Measurements from ENCODE around the gene PCP4L1.

The PCP4L1 gene

DNA sequence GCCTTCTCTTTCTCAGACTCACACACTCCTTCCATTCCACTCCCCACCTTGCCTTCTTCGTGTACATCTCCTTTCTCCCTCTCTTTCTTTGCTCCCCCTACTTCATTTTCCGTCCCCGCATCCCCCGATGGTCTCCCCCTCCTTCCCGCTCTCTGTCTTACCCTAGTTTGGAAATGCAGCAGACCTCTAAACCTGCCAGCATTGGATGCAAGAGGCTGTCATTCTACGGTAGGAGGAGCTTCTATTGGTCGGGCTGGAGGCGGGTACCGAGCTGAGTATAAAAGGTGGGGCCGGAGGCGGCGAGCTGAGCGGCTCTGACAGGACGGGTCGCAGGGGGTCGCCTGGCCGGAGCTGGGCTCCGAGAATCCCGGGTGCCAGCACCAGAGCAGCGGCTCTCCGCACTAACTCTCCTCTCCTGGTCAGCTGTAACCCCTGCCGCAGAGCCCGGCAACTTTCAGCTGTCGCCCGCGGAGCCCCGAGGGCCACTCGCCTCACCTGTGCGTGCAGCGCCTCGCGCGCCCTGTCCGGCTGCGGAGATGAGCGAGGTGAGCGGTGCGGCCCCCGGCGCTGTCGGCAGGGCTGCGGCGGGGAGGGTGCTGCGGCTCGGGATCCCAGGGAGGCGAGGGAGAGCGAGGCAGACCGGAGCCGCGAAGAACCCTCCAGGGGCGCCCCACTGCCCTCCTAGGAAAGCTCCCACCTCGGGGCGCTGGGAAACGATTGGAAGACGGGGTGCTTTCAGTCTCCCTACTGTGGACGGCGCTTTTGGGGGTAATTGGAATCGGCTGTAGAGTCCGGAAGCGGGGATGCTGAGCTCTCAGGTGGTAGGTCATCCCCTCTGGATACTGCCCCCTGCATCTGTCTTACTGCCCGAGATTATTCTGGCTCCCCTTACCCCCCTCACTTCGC lies at the start of gene PCP4L1 (continued):
- TF ChIP-seq, protein P1, sequence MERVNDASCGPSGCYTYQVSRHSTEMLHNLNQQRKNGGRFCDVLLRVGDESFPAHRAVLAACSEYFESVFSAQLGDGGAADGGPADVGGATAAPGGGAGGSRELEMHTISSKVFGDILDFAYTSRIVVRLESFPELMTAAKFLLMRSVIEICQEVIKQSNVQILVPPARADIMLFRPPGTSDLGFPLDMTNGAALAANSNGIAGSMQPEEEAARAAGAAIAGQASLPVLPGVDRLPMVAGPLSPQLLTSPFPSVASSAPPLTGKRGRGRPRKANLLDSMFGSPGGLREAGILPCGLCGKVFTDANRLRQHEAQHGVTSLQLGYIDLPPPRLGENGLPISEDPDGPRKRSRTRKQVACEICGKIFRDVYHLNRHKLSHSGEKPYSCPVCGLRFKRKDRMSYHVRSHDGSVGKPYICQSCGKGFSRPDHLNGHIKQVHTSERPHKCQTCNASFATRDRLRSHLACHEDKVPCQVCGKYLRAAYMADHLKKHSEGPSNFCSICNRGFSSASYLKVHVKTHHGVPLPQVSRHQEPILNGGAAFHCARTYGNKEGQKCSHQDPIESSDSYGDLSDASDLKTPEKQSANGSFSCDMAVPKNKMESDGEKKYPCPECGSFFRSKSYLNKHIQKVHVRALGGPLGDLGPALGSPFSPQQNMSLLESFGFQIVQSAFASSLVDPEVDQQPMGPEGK (tag by site-specific recombination; IDR thresholded peaks at IDR 0.05): 0 out of 2 replicates have a peak, but pooled peaks have one; percentile 33
- TF ChIP-seq ZNF350 (tag by site-specific recombination; IDR thresholded peaks at IDR 0.05): no peak
- TF ChIP-seq ZNF335 (tag by site-specific recombination; conservative IDR thresholded peaks at IDR 0.05): 0 out of 2 replicates have a peak, but pooled peaks have one; percentile 13
- 0 out of 2 replicates have a peak, but pooled peaks have one; percentile 21 for TF ChIP-seq ZNF501 (tag by site-specific recombination; IDR thresholded peaks at IDR 0.05)
- TF ChIP-seq, protein P2, sequence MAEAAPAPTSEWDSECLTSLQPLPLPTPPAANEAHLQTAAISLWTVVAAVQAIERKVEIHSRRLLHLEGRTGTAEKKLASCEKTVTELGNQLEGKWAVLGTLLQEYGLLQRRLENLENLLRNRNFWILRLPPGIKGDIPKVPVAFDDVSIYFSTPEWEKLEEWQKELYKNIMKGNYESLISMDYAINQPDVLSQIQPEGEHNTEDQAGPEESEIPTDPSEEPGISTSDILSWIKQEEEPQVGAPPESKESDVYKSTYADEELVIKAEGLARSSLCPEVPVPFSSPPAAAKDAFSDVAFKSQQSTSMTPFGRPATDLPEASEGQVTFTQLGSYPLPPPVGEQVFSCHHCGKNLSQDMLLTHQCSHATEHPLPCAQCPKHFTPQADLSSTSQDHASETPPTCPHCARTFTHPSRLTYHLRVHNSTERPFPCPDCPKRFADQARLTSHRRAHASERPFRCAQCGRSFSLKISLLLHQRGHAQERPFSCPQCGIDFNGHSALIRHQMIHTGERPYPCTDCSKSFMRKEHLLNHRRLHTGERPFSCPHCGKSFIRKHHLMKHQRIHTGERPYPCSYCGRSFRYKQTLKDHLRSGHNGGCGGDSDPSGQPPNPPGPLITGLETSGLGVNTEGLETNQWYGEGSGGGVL (tag by site-specific recombination; IDR thresholded peaks at IDR 0.05): peak; percentile 76
- peak; percentile 83 for TF ChIP-seq BCL11B (tag by site-specific recombination; IDR thresholded peaks at IDR 0.05; ENCODE audit: low read depth)
- no peak for TF ChIP-seq ZNF610 (tag by site-specific recombination; IDR thresholded peaks at IDR 0.05; ENCODE audit: borderline replicate concordance)
- peak; percentile 77 for TF ChIP-seq SP2 (tag by site-specific recombination; IDR thresholded peaks at IDR 0.05)
- no peak for TF ChIP-seq ZNF174 (tag by site-specific recombination; IDR thresholded peaks at IDR 0.05)

DNA sequence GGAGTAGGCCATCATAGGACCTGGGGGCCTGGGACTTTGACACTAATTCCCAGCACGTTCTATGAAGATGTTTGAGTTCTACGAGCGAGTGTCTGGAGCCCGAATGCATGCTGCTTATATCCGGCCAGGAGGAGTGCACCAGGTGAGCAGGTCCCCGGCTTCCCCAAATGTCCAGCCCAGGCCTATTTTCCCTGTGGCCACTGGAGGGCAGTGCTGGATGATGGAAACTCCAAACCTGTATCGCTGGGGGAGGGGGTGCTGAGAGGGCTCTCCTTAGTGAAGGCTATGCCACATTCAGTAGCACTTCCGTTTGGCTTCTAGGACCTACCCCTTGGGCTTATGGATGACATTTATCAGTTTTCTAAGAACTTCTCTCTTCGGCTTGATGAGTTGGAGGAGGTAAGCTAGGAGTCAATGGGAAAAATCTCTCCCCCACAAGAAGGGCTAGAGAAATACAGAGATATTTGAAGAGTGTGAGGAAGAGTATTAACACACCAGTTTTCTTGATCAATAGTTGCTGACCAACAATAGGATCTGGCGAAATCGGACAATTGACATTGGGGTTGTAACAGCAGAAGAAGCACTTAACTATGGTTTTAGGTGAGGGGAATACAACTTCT lies 48.6 kb upstream of the PCP4L1 start:
- H3K9me3 ChIP-seq (ENCODE audit: control insufficient read depth, insufficient read depth, low read depth, low read length): no peaks in the 10 kb centered on the region
- H3K36me3 ChIP-seq (ENCODE audit: control insufficient read depth in 2 of 2, insufficient read depth in 1 of 2, low read length in 2 of 2): peaks cover 48 to 90% of the 10 kb centered on the region in 2 experiments
- POLR2A ChIA-PET: no interaction called here
- H3K4me1 ChIP-seq (ENCODE audit: control insufficient read depth, insufficient read depth, low read length): no peaks in the 10 kb centered on the region
- no peak overlapping the region for H3K27ac ChIP-seq (ENCODE audit: extremely low read depth, low read depth, low read length)
- no peak overlapping the region for H3K4me3 ChIP-seq (ENCODE audit: low read depth, low read length)
- CTCF ChIA-PET: interaction anchor here (0.6 to 6.8 kb wide), 16 partner anchors 7 to 987 kb away, joined by 3 to 82 read pairs (median 6); partner anchors contain the start of genes APOA2 and TOMM40L
- TF ChIP-seq, protein P3, sequence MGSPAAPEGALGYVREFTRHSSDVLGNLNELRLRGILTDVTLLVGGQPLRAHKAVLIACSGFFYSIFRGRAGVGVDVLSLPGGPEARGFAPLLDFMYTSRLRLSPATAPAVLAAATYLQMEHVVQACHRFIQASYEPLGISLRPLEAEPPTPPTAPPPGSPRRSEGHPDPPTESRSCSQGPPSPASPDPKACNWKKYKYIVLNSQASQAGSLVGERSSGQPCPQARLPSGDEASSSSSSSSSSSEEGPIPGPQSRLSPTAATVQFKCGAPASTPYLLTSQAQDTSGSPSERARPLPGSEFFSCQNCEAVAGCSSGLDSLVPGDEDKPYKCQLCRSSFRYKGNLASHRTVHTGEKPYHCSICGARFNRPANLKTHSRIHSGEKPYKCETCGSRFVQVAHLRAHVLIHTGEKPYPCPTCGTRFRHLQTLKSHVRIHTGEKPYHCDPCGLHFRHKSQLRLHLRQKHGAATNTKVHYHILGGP (tag by site-specific recombination; IDR thresholded peaks at IDR 0.05): no peak
- TF ChIP-seq, protein P4, sequence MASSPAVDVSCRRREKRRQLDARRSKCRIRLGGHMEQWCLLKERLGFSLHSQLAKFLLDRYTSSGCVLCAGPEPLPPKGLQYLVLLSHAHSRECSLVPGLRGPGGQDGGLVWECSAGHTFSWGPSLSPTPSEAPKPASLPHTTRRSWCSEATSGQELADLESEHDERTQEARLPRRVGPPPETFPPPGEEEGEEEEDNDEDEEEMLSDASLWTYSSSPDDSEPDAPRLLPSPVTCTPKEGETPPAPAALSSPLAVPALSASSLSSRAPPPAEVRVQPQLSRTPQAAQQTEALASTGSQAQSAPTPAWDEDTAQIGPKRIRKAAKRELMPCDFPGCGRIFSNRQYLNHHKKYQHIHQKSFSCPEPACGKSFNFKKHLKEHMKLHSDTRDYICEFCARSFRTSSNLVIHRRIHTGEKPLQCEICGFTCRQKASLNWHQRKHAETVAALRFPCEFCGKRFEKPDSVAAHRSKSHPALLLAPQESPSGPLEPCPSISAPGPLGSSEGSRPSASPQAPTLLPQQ (tag by site-specific recombination; IDR thresholded peaks at IDR 0.05): no peak
- TF ChIP-seq ZBTB48 (tag by site-specific recombination; IDR thresholded peaks at IDR 0.05) (no peak), ZNF621 (tag by site-specific recombination; IDR thresholded peaks at IDR 0.05) (no peak), ZNF341 (tag by site-specific recombination; IDR thresholded peaks at IDR 0.05; ENCODE audit: low read depth) (no peak), ZBTB21 (tag by site-specific recombination; IDR thresholded peaks at IDR 0.05) (no peak), ZNF223 (tag by site-specific recombination; IDR thresholded peaks at IDR 0.05) (no peak), ZFP69B (tag by site-specific recombination; IDR thresholded peaks at IDR 0.05) (no peak), ZSCAN30 (tag by site-specific recombination; IDR thresholded peaks at IDR 0.05) (peak; percentile 68; the same call in 1 of the 2 replicates), ZNF76 (tag by site-specific recombination; IDR thresholded peaks at IDR 0.05; ENCODE audit: borderline replicate concordance, low read depth) (no peak), TCF7L2 (IDR thresholded peaks at IDR 0.05; ENCODE audit: borderline replicate concordance, low read depth, low read length) (no peak), ZNF174 (tag by site-specific recombination; IDR thresholded peaks at IDR 0.05) (no peak), ZNF350 (tag by site-specific recombination; IDR thresholded peaks at IDR 0.05) (no peak), ZBTB20 (tag by site-specific recombination; IDR thresholded peaks at IDR 0.05) (no peak), ZBTB17 (tag by site-specific recombination; IDR thresholded peaks at IDR 0.05) (no peak)
- TF ChIP-seq, protein P5, sequence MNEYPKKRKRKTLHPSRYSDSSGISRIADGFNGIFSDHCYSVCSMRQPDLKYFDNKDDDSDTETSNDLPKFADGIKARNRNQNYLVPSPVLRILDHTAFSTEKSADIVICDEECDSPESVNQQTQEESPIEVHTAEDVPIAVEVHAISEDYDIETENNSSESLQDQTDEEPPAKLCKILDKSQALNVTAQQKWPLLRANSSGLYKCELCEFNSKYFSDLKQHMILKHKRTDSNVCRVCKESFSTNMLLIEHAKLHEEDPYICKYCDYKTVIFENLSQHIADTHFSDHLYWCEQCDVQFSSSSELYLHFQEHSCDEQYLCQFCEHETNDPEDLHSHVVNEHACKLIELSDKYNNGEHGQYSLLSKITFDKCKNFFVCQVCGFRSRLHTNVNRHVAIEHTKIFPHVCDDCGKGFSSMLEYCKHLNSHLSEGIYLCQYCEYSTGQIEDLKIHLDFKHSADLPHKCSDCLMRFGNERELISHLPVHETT (tag by site-specific recombination; IDR thresholded peaks at IDR 0.05): no peak
- TF ChIP-seq, protein P6, sequence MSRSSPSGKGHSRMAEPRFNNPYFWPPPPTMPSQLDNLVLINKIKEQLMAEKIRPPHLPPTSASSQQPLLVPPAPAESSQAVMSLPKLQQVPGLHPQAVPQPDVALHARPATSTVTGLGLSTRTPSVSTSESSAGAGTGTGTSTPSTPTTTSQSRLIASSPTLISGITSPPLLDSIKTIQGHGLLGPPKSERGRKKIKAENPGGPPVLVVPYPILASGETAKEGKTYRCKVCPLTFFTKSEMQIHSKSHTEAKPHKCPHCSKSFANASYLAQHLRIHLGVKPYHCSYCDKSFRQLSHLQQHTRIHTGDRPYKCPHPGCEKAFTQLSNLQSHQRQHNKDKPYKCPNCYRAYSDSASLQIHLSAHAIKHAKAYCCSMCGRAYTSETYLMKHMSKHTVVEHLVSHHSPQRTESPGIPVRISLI (tag by site-specific recombination; IDR thresholded peaks at IDR 0.05): no peak

All from HEK293 (cell line).